ENCODE data around the gene TMEM269. TPM values are rescaled to one million over a fixed set of nuclear protein-coding genes. Genes with fewer than 3 reads are reported as not detected.
A peak's percentile ranks its signal among the peaks of the same experiment; 100 is the strongest.

The TMEM269 gene
- total and polyA plus RNA-seq, 7 donors = 0.04 TPM; not detected in 6

GRCh38 chr1:42768172-42768571 lies 16.6 kb upstream of the TMEM269 start:
- Histone ChIP-seq H3K4me3 (peak overlapping the region; percentile 91 to 98 (median 94)), H3K27ac (peak overlapping the region in 1 of 4 donors; percentile 94), H3K36me3 (peaks cover 0 to 3% (median 0%) of the 10 kb centered on the region in 4 donors), H3K9me3 (no peaks in the 10 kb centered on the region), H3K27me3 (no peaks in the 10 kb centered on the region), H3K4me1 (peaks cover 0 to 45% (median 40%) of the 10 kb centered on the region in 4 donors)
- no peak for DNase-seq
- 83 to 91% methylated on average over 2 of the region's 2 CpGs for WGBS, 2 donors
- intact Hi-C loops (cut with DNase I) = loop anchor here (5.0 to 10.0 kb wide), 4 partner anchors 111 to 433 kb away; partner anchors contain the start of genes FOXJ3 and PPIH
- TF ChIP-seq POLR2A (IDR thresholded peaks at IDR 0.05) = no peak
- no peak for TF ChIP-seq EP300 (IDR thresholded peaks at IDR 0.05)
- TF ChIP-seq POLR2AphosphoS5 (IDR thresholded peaks at IDR 0.05) = no peak
- no peak for TF ChIP-seq CTCF (IDR thresholded peaks at IDR 0.05)

DNA sequence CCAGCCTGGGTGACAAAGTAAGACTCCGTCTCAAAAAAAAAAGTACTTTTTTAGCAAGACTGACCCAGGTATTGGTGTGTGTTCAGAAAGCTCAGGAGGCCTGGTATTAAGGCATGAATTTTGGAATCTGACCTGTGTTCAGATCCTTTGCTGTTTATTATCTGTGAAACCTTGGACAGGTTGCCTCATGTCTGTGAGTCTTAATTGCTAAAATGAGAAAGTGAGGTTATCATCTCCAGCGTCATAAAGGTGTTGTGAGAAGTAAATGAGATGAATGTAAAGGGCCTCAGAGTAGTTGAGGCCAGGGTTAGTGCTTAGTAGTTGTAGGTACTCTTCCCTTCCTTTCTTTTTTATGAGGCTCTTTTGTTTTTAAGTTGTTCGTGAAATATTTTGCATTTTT lies 15.0 kb upstream of the TMEM269 start:
- Histone ChIP-seq H3K27me3 (no peaks in the 10 kb centered on the region), H3K36me3 (peaks cover under 1 to 15% (median 6%) of the 10 kb centered on the region in 4 donors), H3K4me1 (peaks cover 0 to 35% (median 31%) of the 10 kb centered on the region in 4 donors), H3K4me3 (no peak overlapping the region), H3K9me3 (no peaks in the 10 kb centered on the region), H3K27ac (no peak overlapping the region)
- TF ChIP-seq POLR2A (IDR thresholded peaks at IDR 0.05) = no peak
- intact Hi-C loops (cut with DNase I) = loop anchor here (5.0 to 10.0 kb wide), 4 partner anchors 113 to 435 kb away; partner anchors contain the start of genes FOXJ3 and PPIH
- DNase-seq = no peak
- WGBS, 2 donors = 93 to 95% methylated on average over 3 of the region's 3 CpGs

DNA sequence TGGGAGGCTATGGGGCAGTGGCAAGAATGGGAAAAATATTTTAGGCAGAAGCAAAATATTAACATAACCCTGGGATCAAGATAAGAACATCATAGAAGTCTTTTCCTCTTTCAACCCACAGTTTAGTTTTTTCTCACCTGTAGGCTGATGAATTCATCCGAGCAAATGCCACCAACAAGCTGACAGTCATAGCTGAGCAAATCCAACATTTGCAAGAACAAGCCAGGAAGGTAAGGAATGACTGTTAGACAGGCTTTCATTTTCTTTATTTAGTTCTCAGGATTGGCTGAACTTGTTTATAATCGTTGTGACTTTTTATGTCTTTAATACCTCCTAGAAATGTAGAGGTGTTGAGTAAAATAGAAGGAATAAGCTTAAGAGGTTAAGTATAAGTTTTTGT lies 11.4 kb upstream of the TMEM269 start:
- no peaks in the 10 kb centered on the region for H3K27me3 ChIP-seq
- no peak for DNase-seq
- WGBS, 2 donors = 46 to 72% methylated on average over 2 of the region's 2 CpGs
- H3K4me3 ChIP-seq = no peak overlapping the region
- peaks cover 17 to 45% (median 23%) of the 10 kb centered on the region in 4 donors for H3K36me3 ChIP-seq
- peaks cover 0 to 15% (median 12%) of the 10 kb centered on the region in 4 donors for H3K4me1 ChIP-seq
- intact Hi-C loops (cut with DNase I) = no loop called here
- H3K9me3 ChIP-seq = no peaks in the 10 kb centered on the region
- TF ChIP-seq EP300 (IDR thresholded peaks at IDR 0.05) (no peak), CTCF (IDR thresholded peaks at IDR 0.05) (no peak), POLR2A (IDR thresholded peaks at IDR 0.05) (no peak), POLR2AphosphoS5 (IDR thresholded peaks at IDR 0.05) (no peak)
- H3K27ac ChIP-seq = no peak overlapping the region

GRCh38 chr1:42774928-42775526 lies 9.8 kb upstream of the TMEM269 start:
- no peak overlapping the region for H3K4me3 ChIP-seq
- intact Hi-C loops (cut with DNase I) = no loop called here
- DNase-seq = no peak
- no peaks in the 10 kb centered on the region for H3K27me3 ChIP-seq
- WGBS, 2 donors = 91 to 95% methylated on average over 5 of the region's 5 CpGs
- TF ChIP-seq POLR2A (IDR thresholded peaks at IDR 0.05) (no peak), EP300 (IDR thresholded peaks at IDR 0.05) (no peak), CTCF (IDR thresholded peaks at IDR 0.05) (no peak), POLR2AphosphoS5 (IDR thresholded peaks at IDR 0.05) (no peak)
- H3K9me3 ChIP-seq = no peaks in the 10 kb centered on the region
- no peak overlapping the region for H3K27ac ChIP-seq
- no peaks in the 10 kb centered on the region for H3K4me1 ChIP-seq
- peaks cover 17 to 50% (median 23%) of the 10 kb centered on the region in 4 donors for H3K36me3 ChIP-seq

GRCh38 chr1:42776502-42776901 lies 8.3 kb upstream of the TMEM269 start:
- intact Hi-C loops (cut with DNase I) = no loop called here
- H3K4me1 ChIP-seq = no peaks in the 10 kb centered on the region
- no peaks in the 10 kb centered on the region for H3K9me3 ChIP-seq
- peaks cover 17 to 63% (median 27%) of the 10 kb centered on the region in 4 donors for H3K36me3 ChIP-seq
- no peaks in the 10 kb centered on the region for H3K27me3 ChIP-seq
- DNase-seq = no peak
- H3K27ac ChIP-seq = no peak overlapping the region
- TF ChIP-seq CTCF (IDR thresholded peaks at IDR 0.05) = no peak
- WGBS, 2 donors = 94 to 96% methylated on average over 6 of the region's 6 CpGs
- no peak overlapping the region for H3K4me3 ChIP-seq
